Measurements from ENCODE around the gene SFRP5.

The SFRP5 gene

GRCh38 chr10:97734021-97734420 is 37.8 kb downstream of the SFRP5 start:
- DNase-seq = no peak

- DNase-seq = no peak
These were observed 38.5 kb downstream of the SFRP5 start for GRCh38 chr10:97733256-97733655.

GRCh38 chr10:97732052-97732359 is 39.8 kb downstream of the SFRP5 start:
- no peak for DNase-seq

- DNase-seq = peak; percentile 22
These were observed 40.3 kb downstream of the SFRP5 start for GRCh38 chr10:97731346-97732051.

- DNase-seq = no peak
These were observed 42.8 kb downstream of the SFRP5 start for GRCh38 chr10:97729014-97729413.

- DNase-seq = no peak
These were observed 45.1 kb downstream of the SFRP5 start for GRCh38 chr10:97726636-97727178.

- no peak for DNase-seq
These were observed 47.4 kb downstream of the SFRP5 start for GRCh38 chr10:97724341-97724941.

- DNase-seq = no peak
These were observed 48.8 kb downstream of the SFRP5 start for GRCh38 chr10:97723001-97723400.

- DNase-seq = no peak
These were observed 49.7 kb downstream of the SFRP5 start for GRCh38 chr10:97721871-97722780.

GRCh38 chr10:97719602-97720001 is 52.2 kb downstream of the SFRP5 start:
- DNase-seq = no peak

GRCh38 chr10:97718659-97719142 is 53.1 kb downstream of the SFRP5 start:
- DNase-seq = peak; percentile 50

GRCh38 chr10:97718178-97718577 is 53.6 kb downstream of the SFRP5 start:
- DNase-seq = no peak

- no peak for DNase-seq
These were observed 54.2 kb downstream of the SFRP5 start for GRCh38 chr10:97717627-97718026.
